Colonic mucosa (tissue), 4 donors: ENCODE data around the gene NDRG4. TPM values are rescaled to one million over a fixed set of nuclear protein-coding genes. Genes with fewer than 3 reads are reported as not detected.

Experiments used
- DNase-seq: peaks from one replicate; pipeline ENCODE4 v3.0.0-alpha.2; 2020
- H3K27ac ChIP-seq: fragments of 200-600 bp; one replicate; pipeline ENCODE4 v1.8.0; 2021
- H3K27me3 ChIP-seq: fragments of 200-600 bp; one replicate; pipeline ENCODE4 v1.8.0; 2021
- H3K36me3 ChIP-seq: fragments of 200-600 bp; one replicate; pipeline ENCODE4 v1.8.0; 2021
- H3K4me1 ChIP-seq: fragments of 200-600 bp; one replicate; pipeline ENCODE4 v1.8.0; 2021; ENCODE audit warnings: mild to moderate bottlenecking
- H3K4me3 ChIP-seq: fragments of 200-600 bp; one replicate; pipeline ENCODE4 v1.8.0; 2021
- H3K9ac ChIP-seq, 2 donors: one replicate each; pipeline ENCODE4 v1.7.0; 2013; ENCODE audit warnings: control low read depth in 2 of 2, low read depth in 2 of 2, low read length in 2 of 2
- H3K9me3 ChIP-seq: fragments of 200-600 bp; one replicate; pipeline ENCODE4 v1.8.0; 2021
- CTCF ChIP-seq: fragments of 200-600 bp; IDR thresholded peaks from one replicate; pipeline ENCODE4 v1.8.0; 2022; ENCODE audit warnings: antibody characterized with exemption, mild to moderate bottlenecking
- intact Hi-C: fragments of 100-400 bp; cut with DNase I; formaldehyde crosslinking; loops from one replicate; pipeline ENCODE4 v1.14.1; 2022
- total RNA-seq, 2 donors: library from RNA; stranded (reverse); fragmentation: NEBNext Ultra II Directional in 1 of 2; extraction: Animal tissue kit (Norgen Biotek cat#: 25700) in 1 of 2; gene quantifications; one replicate each; pipeline ENCODE4 v1.2.1, GENCODE V29; 2021
- donor health status: healthy.
- donor health status: DM: no; HTN: no; CAD: no.
- donor health status: DM: no; HTN: no; CAD: no.

Gene NDRG4
- total RNA-seq, 2 donors from 2014 or later, result 3.0 to 9.8 TPM

GRCh38 chr16:58462499-58462996, 37.4 kb upstream of the NDRG4 start:
- DNase-seq, result no peak
- Histone ChIP-seq H3K4me3 (no peak overlapping the region), H3K4me1 (peaks cover 7% of the 10 kb centered on the region)

GRCh38 chr16:58462997-58463941, 36.7 kb upstream of the NDRG4 start:
- TF ChIP-seq CTCF, result no peak
- no peaks in the 10 kb centered on the region for H3K9me3 ChIP-seq
- intact Hi-C loops, result no loop called here
- H3K4me3 ChIP-seq, result peak overlapping the region; percentile 24
- no peak for DNase-seq
- H3K36me3 ChIP-seq, result no peaks in the 10 kb centered on the region
- H3K27ac ChIP-seq, result no peak overlapping the region
- no peak overlapping the region for H3K9ac ChIP-seq
- peaks cover 47% of the 10 kb centered on the region for H3K27me3 ChIP-seq
- H3K4me1 ChIP-seq, result peaks cover 7% of the 10 kb centered on the region

More at GRCh38 chr16:58462499-58462996, 37.4 kb upstream of the NDRG4 start:
- TF ChIP-seq CTCF, result no peak
- Histone ChIP-seq H3K9ac (no peak overlapping the region), H3K27ac (no peak overlapping the region), H3K27me3 (peaks cover 42% of the 10 kb centered on the region), H3K36me3 (no peaks in the 10 kb centered on the region), H3K9me3 (no peaks in the 10 kb centered on the region)
- intact Hi-C loops, result no loop called here

GRCh38 chr16:58464047-58464915, 35.7 kb upstream of the NDRG4 start:
- peak overlapping the region; percentile 24 for H3K4me3 ChIP-seq
- intact Hi-C loops, result no loop called here
- DNase-seq, result no peak
- no peaks in the 10 kb centered on the region for H3K36me3 ChIP-seq
- peaks cover 7% of the 10 kb centered on the region for H3K4me1 ChIP-seq
- peaks cover 47% of the 10 kb centered on the region for H3K27me3 ChIP-seq
- H3K9ac ChIP-seq, result no peak overlapping the region
- H3K9me3 ChIP-seq, result no peaks in the 10 kb centered on the region
- no peak for TF ChIP-seq CTCF
- no peak overlapping the region for H3K27ac ChIP-seq

GRCh38 chr16:58464916-58465731, 34.8 kb upstream of the NDRG4 start:
- Histone ChIP-seq H3K4me1 (peaks cover 7% of the 10 kb centered on the region), H3K27ac (no peak overlapping the region), H3K9ac (no peak overlapping the region), H3K4me3 (no peak overlapping the region), H3K27me3 (peaks cover 47% of the 10 kb centered on the region), H3K36me3 (no peaks in the 10 kb centered on the region), H3K9me3 (no peaks in the 10 kb centered on the region)
- no peak for TF ChIP-seq CTCF
- intact Hi-C loops, result no loop called here
- DNase-seq, result no peak
